IMR-90 (cell line): ENCODE results near the gene ARRDC2. TPM values are rescaled to one million over a fixed set of nuclear protein-coding genes. Genes with fewer than 3 reads are reported as not detected.

Experiments used
- ATAC-seq: fragments of 200-7000 bp; cut with Tn5 transposase; 2 replicates; pipeline ENCODE4 v1.9.1; 2020; ENCODE audit warnings: low read depth, mild to moderate bottlenecking, moderate library complexity
- BruUV-seq: library from RNA; stranded (reverse); fragments of 400-500 nt; replicated peaks from 2 replicates; lab custom pipeline; 2021; lab: Mats Ljungman, UMichigan
- CTCF ChIA-PET: fragments of 300-600 bp; formaldehyde crosslinking; extraction: SDS; loops from one replicate; lab custom pipeline; 2021; ENCODE audit warnings: antibody characterized with exemption; lab: Yijun Ruan, JAX
- POLR2A ChIA-PET: fragments of 300-600 bp; sonication (Branson Sonifier 250); formaldehyde crosslinking; loops from one replicate; lab custom pipeline; 2022; ENCODE audit warnings: antibody characterized with exemption; ENCODE audit not compliant: unreplicated experiment; lab: Charles Lee
- DNase-seq: peaks from one replicate; pipeline ENCODE4 v3.0.0; 2013
- H2AFZ ChIP-seq: replicated peaks from 2 replicates; pipeline ENCODE3; 2013; ENCODE audit warnings: low read length, mild to moderate bottlenecking; ENCODE audit not compliant: poor library complexity
- H2AK5ac ChIP-seq: 2 replicates; pipeline ENCODE4 v1.6.1; 2013; ENCODE audit warnings: low read depth, low read length, inconsistent platforms
- H2AK9ac ChIP-seq: replicated peaks from 2 replicates; pipeline ENCODE3; 2013; ENCODE audit warnings: mild to moderate bottlenecking, low read depth, low read length, moderate library complexity; ENCODE audit not compliant: poor library complexity
- H2BK120ac ChIP-seq: 2 replicates; pipeline ENCODE4 v1.6.1; 2013; ENCODE audit warnings: low read depth, low read length, inconsistent platforms
- H2BK15ac ChIP-seq: 3 replicates; pipeline ENCODE4 v1.6.1; 2013; ENCODE audit warnings: low read depth, low read length, inconsistent platforms
- H2BK20ac ChIP-seq: 2 replicates; pipeline ENCODE4 v1.6.1; 2013; ENCODE audit warnings: low read depth, mild to moderate bottlenecking, inconsistent platforms, low read length, moderate library complexity
- H2BK5ac ChIP-seq: 2 replicates; pipeline ENCODE4 v1.6.1; 2013; ENCODE audit warnings: mild to moderate bottlenecking, low read depth, low read length, inconsistent platforms; ENCODE audit not compliant: poor library complexity, severe bottlenecking
- H3K14ac ChIP-seq: replicated peaks from 2 replicates; pipeline ENCODE4 v1.6.1; 2013; ENCODE audit warnings: low read depth, low read length, inconsistent platforms
- H3K18ac ChIP-seq: 2 replicates; pipeline ENCODE4 v1.6.1; 2013; ENCODE audit warnings: low read depth, low read length, control low read depth
- H3K23ac ChIP-seq: 2 replicates; pipeline ENCODE4 v1.6.1; 2013; ENCODE audit warnings: low read depth, low read length, inconsistent platforms
- H3K27ac ChIP-seq: 2 replicates; pipeline ENCODE4 v1.5.1; 2013; ENCODE audit warnings: mild to moderate bottlenecking, control low read depth, low read length; ENCODE audit not compliant: insufficient read depth
- H3K27me3 ChIP-seq: 2 replicates; pipeline ENCODE4 v1.6.1; 2013; ENCODE audit warnings: low read length; ENCODE audit not compliant: control insufficient read depth, insufficient read depth
- H3K36me3 ChIP-seq: 2 replicates; pipeline ENCODE4 v1.6.1; 2013; ENCODE audit warnings: low read length, mixed read lengths; ENCODE audit not compliant: control insufficient read depth, insufficient read depth
- H3K4ac ChIP-seq: 2 replicates; pipeline ENCODE4 v1.6.1; 2013; ENCODE audit warnings: low read depth, low read length, inconsistent platforms
- H3K4me1 ChIP-seq: 2 replicates; pipeline ENCODE4 v1.6.1; 2013; ENCODE audit warnings: low read length, mixed read lengths; ENCODE audit not compliant: control insufficient read depth, insufficient read depth
- H3K4me2 ChIP-seq: 2 replicates; pipeline ENCODE4 v1.6.1; 2013; ENCODE audit warnings: low read depth, mild to moderate bottlenecking, control low read depth, low read length, moderate library complexity
- H3K4me3 ChIP-seq: 2 replicates; pipeline ENCODE4 v1.5.1; 2013; ENCODE audit warnings: low read depth, mild to moderate bottlenecking, control low read depth, low read length, moderate library complexity; ENCODE audit not compliant: insufficient read depth
- H3K56ac ChIP-seq: 2 replicates; pipeline ENCODE4 v1.6.1; 2013; ENCODE audit warnings: low read length, inconsistent platforms; ENCODE audit not compliant: insufficient read depth; ENCODE audit errors: extremely low read depth
- H3K79me1 ChIP-seq, 2 experiments: 2 replicates each; pipeline ENCODE4 v1.6.1; 2013; ENCODE audit warnings: low read length in 2 of 2, inconsistent platforms in 1 of 2, low read depth in 1 of 2
- H3K9ac ChIP-seq: 2 replicates; pipeline ENCODE4 v1.6.1; 2013; ENCODE audit warnings: low read depth, low read length, control low read depth
- H3K9me1 ChIP-seq: 2 replicates; pipeline ENCODE4 v1.6.1; 2013; ENCODE audit warnings: low read length, inconsistent platforms; ENCODE audit not compliant: insufficient read depth
- H3K9me3 ChIP-seq: 2 replicates; pipeline ENCODE4 v1.6.1; 2013; ENCODE audit warnings: low read length; ENCODE audit not compliant: control insufficient read depth, insufficient read depth
- H4K20me1 ChIP-seq: 2 replicates; pipeline ENCODE4 v1.6.1; 2013; ENCODE audit warnings: low read length, inconsistent platforms; ENCODE audit not compliant: insufficient read depth
- H4K5ac ChIP-seq: 2 replicates; pipeline ENCODE4 v1.6.1; 2013; ENCODE audit warnings: mild to moderate bottlenecking, low read depth, low read length, control low read depth
- H4K8ac ChIP-seq, 2 experiments: 2 replicates each; pipeline ENCODE4 v1.6.1; 2013; ENCODE audit warnings: low read depth in 2 of 2, low read length in 2 of 2, control low read depth in 1 of 2, inconsistent platforms in 1 of 2
- H4K91ac ChIP-seq: 2 replicates; pipeline ENCODE4 v1.6.1; 2013; ENCODE audit warnings: low read depth, low read length, inconsistent platforms; ENCODE audit not compliant: insufficient read depth
- BHLHE40 ChIP-seq: fragments of 150-350 bp; IDR thresholded peaks from 2 replicates; pipeline ENCODE4 v1.6.1; 2016; ENCODE audit warnings: mild to moderate bottlenecking, low read depth, low read length
- NFE2L2 ChIP-seq: fragments of 150-350 bp; IDR thresholded peaks from 2 replicates; pipeline ENCODE4 v1.6.1; 2016; ENCODE audit warnings: low read depth, mild to moderate bottlenecking, low read length
- RFX5 ChIP-seq: IDR thresholded peaks from 2 replicates; pipeline ENCODE4 v1.8.0; 2012; ENCODE audit warnings: low read depth, mild to moderate bottlenecking, low read length, moderate library complexity
- SMC3 ChIP-seq: fragments of 150-350 bp; IDR thresholded peaks from 2 replicates; pipeline ENCODE4 v1.6.1; 2016; ENCODE audit warnings: low read depth, mild to moderate bottlenecking, antibody characterized with exemption, low read length, moderate library complexity
- WGBS, 2 experiments: methylation state at CpG; one replicate each; pipeline versions ENCODE4 v1.1.5 to v1.1.7; 2013; ENCODE audit warnings: missing lambda C conversion rate in 2 of 2; ENCODE audit not compliant: insufficient read length in 1 of 2; ENCODE audit errors: extremely low coverage in 2 of 2; 5-methylcytosine and 5-hydroxymethylcytosine counted together
- dilution Hi-C: fragments of 300-500 bp; cut with HindIII; formaldehyde crosslinking; loops from one replicate; pipeline ENCODE4 v1.14.3; 2018; ENCODE audit warnings: low sequenced_read_pairs; ENCODE audit not compliant: unreplicated experiment
- in situ Hi-C: fragments of 300-500 bp; cut with MboI; formaldehyde crosslinking; loops from 3 replicates; pipeline ENCODE4 v1.14.3; 2019; ENCODE audit warnings: low sequenced_read_pairs, inconsistent platforms, mixed read lengths
- intact Hi-C: fragments of 100-400 bp; cut with micrococcal nuclease; formaldehyde crosslinking; loops from 2 replicates; pipeline ENCODE4 v1.10.0; 2022
- polyA plus RNA-seq, 3 experiments: library from polyadenylated mRNA; depleted of rRNA; stranded (reverse); fragments of >200 nt; gene quantifications; 2 replicates each; pipeline ENCODE4 v1.2.3, GENCODE V29; 2012; ENCODE audit warnings: low replicate concordance in 1 of 3
- total RNA-seq: library from RNA; depleted of rRNA; stranded (reverse); fragments of >200 nt; gene quantifications from 2 replicates; pipeline ENCODE4 v1.2.3, GENCODE V29; 2012
- TF ChIP-seq, protein P1 (sequence below): fragments of 150-350 bp; IDR thresholded peaks from 2 replicates; pipeline ENCODE4 v1.6.1; 2017; ENCODE audit warnings: mild to moderate bottlenecking, antibody characterized with exemption, low read length, low read depth
- TF ChIP-seq, protein P2 (sequence below): conservative IDR thresholded peaks from 2 replicates; pipeline ENCODE4 v1.5.1; 2012; ENCODE audit warnings: mild to moderate bottlenecking, low read depth, low read length, improper control_type of control experiment

ARRDC2 gene
- total and polyA plus RNA-seq, 2 of the 4 experiments (the other 2 are of a cell fraction): 1.4 to 4.9 TPM

DNA sequence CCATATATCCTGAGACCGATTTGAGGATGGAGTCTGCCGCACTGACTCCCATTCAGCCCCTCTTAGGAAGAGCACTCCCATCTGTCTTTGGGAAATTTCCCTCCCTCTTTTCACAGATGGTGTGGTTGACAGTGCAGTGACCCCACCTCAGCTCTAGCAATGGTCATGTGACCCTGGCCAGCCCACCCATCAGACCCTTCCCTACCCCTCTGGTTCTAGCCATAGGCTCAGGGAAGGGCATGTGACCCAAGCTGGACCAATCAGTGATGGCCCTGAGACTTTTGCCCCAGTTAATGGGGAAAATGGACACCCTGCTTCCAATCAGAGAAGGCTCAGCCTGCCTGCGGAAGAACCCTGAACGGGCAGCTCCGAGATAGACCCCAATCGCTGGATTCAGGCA, 52.5 kb downstream of the ARRDC2 start:
- H3K79me1 ChIP-seq: no peaks in the 10 kb centered on the region
- BruUV-seq: no TSS peak
- peaks cover 9% of the 10 kb centered on the region; the same call in 1 of the 2 replicates for H3K27me3 ChIP-seq
- H4K5ac ChIP-seq: no peak overlapping the region
- no peak overlapping the region for H2AK9ac ChIP-seq
- WGBS, 2 experiments: 100% methylated on average over 1 of the region's 6 CpGs; no CpG with 5 or more reads in 1 of the 2 experiments
- ATAC-seq: no peak
- dilution Hi-C loops (no loop called here), intact Hi-C loops (no loop called here), in situ Hi-C loops (loop anchor here (25.0 kb wide), 1 partner anchor 123 kb away; the partner anchor contains the start of gene CCDC124)
- 0 out of 2 replicates have a peak, but pooled peaks cover 2% of the 10 kb centered on the region for H3K9me3 ChIP-seq
- no peaks in the 10 kb centered on the region for H3K36me3 ChIP-seq
- H4K91ac ChIP-seq: no peak overlapping the region
- H3K18ac ChIP-seq: no peak overlapping the region
- no peak overlapping the region for H2AK5ac ChIP-seq
- no peak overlapping the region for H2AFZ ChIP-seq
- H3K4me1 ChIP-seq: peaks cover 5% of the 10 kb centered on the region; the same call in 1 of the 2 replicates
- TF ChIP-seq NFE2L2 (no peak), RFX5 (no peak), BHLHE40 (no peak), SMC3 (no peak)
- TF ChIP-seq, protein P1, sequence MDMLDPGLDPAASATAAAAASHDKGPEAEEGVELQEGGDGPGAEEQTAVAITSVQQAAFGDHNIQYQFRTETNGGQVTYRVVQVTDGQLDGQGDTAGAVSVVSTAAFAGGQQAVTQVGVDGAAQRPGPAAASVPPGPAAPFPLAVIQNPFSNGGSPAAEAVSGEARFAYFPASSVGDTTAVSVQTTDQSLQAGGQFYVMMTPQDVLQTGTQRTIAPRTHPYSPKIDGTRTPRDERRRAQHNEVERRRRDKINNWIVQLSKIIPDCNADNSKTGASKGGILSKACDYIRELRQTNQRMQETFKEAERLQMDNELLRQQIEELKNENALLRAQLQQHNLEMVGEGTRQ: peak; percentile 83
- TF ChIP-seq, protein P2, sequence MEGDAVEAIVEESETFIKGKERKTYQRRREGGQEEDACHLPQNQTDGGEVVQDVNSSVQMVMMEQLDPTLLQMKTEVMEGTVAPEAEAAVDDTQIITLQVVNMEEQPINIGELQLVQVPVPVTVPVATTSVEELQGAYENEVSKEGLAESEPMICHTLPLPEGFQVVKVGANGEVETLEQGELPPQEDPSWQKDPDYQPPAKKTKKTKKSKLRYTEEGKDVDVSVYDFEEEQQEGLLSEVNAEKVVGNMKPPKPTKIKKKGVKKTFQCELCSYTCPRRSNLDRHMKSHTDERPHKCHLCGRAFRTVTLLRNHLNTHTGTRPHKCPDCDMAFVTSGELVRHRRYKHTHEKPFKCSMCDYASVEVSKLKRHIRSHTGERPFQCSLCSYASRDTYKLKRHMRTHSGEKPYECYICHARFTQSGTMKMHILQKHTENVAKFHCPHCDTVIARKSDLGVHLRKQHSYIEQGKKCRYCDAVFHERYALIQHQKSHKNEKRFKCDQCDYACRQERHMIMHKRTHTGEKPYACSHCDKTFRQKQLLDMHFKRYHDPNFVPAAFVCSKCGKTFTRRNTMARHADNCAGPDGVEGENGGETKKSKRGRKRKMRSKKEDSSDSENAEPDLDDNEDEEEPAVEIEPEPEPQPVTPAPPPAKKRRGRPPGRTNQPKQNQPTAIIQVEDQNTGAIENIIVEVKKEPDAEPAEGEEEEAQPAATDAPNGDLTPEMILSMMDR: no peak
- no peak overlapping the region for H2BK15ac ChIP-seq
- no peak overlapping the region for H3K4me2 ChIP-seq
- no peak overlapping the region for H3K9ac ChIP-seq
- H3K56ac ChIP-seq: no peak overlapping the region
- no peaks in the 10 kb centered on the region for H3K9me1 ChIP-seq
- H3K4me3 ChIP-seq: no peak overlapping the region
- H3K14ac ChIP-seq: no peak overlapping the region
- H2BK120ac ChIP-seq: no peak overlapping the region
- no peak overlapping the region for H2BK5ac ChIP-seq
- H2BK20ac ChIP-seq: no peak overlapping the region
- POLR2A ChIA-PET: no interaction called here
- no peak overlapping the region for H3K27ac ChIP-seq
- H3K23ac ChIP-seq: no peak overlapping the region
- H4K20me1 ChIP-seq: no peaks in the 10 kb centered on the region
- no peak overlapping the region for H3K4ac ChIP-seq
- CTCF ChIA-PET: no interaction called here
- no peak overlapping the region for H4K8ac ChIP-seq
- DNase-seq: no peak
